CD4-positive, alpha-beta T cell treated with Interferon alpha-2 for 1 hour (primary cell): ENCODE results near the gene PPM1D.

Experiments used
- DNase-seq, 2 donors: peaks; one replicate each; pipeline ENCODE4 v3.0.0-alpha.2; 2020 to 2022

The PPM1D gene

GRCh38 chr17:60676758-60677307 lies 76.8 kb downstream of the PPM1D start:
- DNase-seq, result no peak

GRCh38 chr17:60677308-60678117 lies 77.5 kb downstream of the PPM1D start, which contains the start of gene BCAS3:
BCAS3 (plus strand) TSS chr17:60677851.
- DNase-seq, result peak; percentile 96 to 97

GRCh38 chr17:60678118-60678444 lies 78.1 kb downstream of the PPM1D start:
- no peak for DNase-seq

- no peak for DNase-seq
These were observed 79.3 kb downstream of the PPM1D start for GRCh38 chr17:60679287-60679686.

- no peak for DNase-seq
These were observed 80.8 kb downstream of the PPM1D start for GRCh38 chr17:60680754-60681153.

GRCh38 chr17:60685437-60685836 lies 85.4 kb downstream of the PPM1D start:
- DNase-seq, result no peak

GRCh38 chr17:60695960-60696359 lies 96.0 kb downstream of the PPM1D start:
- no peak for DNase-seq

GRCh38 chr17:60699090-60699489 lies 99.1 kb downstream of the PPM1D start:
- DNase-seq, result no peak

- DNase-seq, result no peak
These were observed 104.2 kb downstream of the PPM1D start for GRCh38 chr17:60704170-60704569.

- DNase-seq, result no peak
These were observed 112.7 kb downstream of the PPM1D start for GRCh38 chr17:60712675-60713074.

- DNase-seq, result no peak
These were observed 113.6 kb downstream of the PPM1D start for GRCh38 chr17:60713608-60714007.
